HepG2 (cell line): ENCODE data around the gene STEAP1. TPM values are rescaled to one million over a fixed set of nuclear protein-coding genes. Genes with fewer than 3 reads are reported as not detected.

Experiments used
- ARHGAP35 ChIP-seq: sonication (generic); formaldehyde crosslinking; IDR thresholded peaks from 2 replicates; pipeline ENCODE4 v1.9.0; 2022; ENCODE audit warnings: mild to moderate bottlenecking, inconsistent platforms, moderate library complexity, missing genetic modification reagents, borderline replicate concordance
- CBFB ChIP-seq: sonication (generic); formaldehyde crosslinking; IDR thresholded peaks from 2 replicates; pipeline ENCODE4 v1.4.0; 2020; ENCODE audit warnings: missing genetic modification reagents
- CCAR2 ChIP-seq: fragments of 200-400 bp; formaldehyde crosslinking; optimal IDR thresholded peaks from 2 replicates; pipeline ENCODE3; 2018; ENCODE audit warnings: low read depth, mild to moderate bottlenecking, low read length, moderate library complexity
- HCFC1 ChIP-seq: fragments of 150-350 bp; IDR thresholded peaks from 2 replicates; pipeline ENCODE4 v1.6.1; 2014; ENCODE audit warnings: low read depth, low read length
- POLR2A ChIP-seq, 2 experiments: IDR thresholded peaks; 2 replicates each; pipeline ENCODE4 v1.6.1; 2011; ENCODE audit warnings: low read depth in 2 of 2, low read length in 2 of 2, mild to moderate bottlenecking in 1 of 2, moderate library complexity in 1 of 2; ENCODE audit not compliant: insufficient read depth in 1 of 2
- PRPF4 ChIP-seq: fragments of 200-400 bp; formaldehyde crosslinking; IDR thresholded peaks from 2 replicates; pipeline ENCODE4 v1.6.1; 2016; ENCODE audit warnings: low read length, low read depth; ENCODE audit not compliant: poor library complexity, severe bottlenecking
- SOX13 ChIP-seq, 3 experiments: fragments of 450-650 bp in 1 of 3; sonication (generic) in 1 of 3; formaldehyde crosslinking in 1 of 3; IDR thresholded peaks in 2 of 3; conservative IDR thresholded peaks in 1 of 3; 2 replicates each; pipeline versions ENCODE4 v1.5.0 to v1.6.1; 2016 to 2020; ENCODE audit warnings: antibody characterized with exemption in 1 of 3, mild to moderate bottlenecking in 1 of 3, missing compliant biosample characterization in 1 of 3, missing genetic modification reagents in 1 of 3, moderate library complexity in 1 of 3
- ZC3H13 ChIP-seq: sonication (generic); formaldehyde crosslinking; IDR thresholded peaks from 2 replicates; pipeline ENCODE4 v1.8.1; 2023; ENCODE audit warnings: mild to moderate bottlenecking, missing genetic modification reagents, moderate library complexity
- ZNF136 ChIP-seq: sonication (generic); formaldehyde crosslinking; IDR thresholded peaks from 2 replicates; pipeline ENCODE4 v1.8.1; 2022; ENCODE audit warnings: low read depth, mild to moderate bottlenecking, moderate library complexity, missing genetic modification reagents
- ZNF552 ChIP-seq: sonication (generic); formaldehyde crosslinking; IDR thresholded peaks from 2 replicates; pipeline ENCODE4 v1.9.0; 2022; ENCODE audit warnings: missing genetic modification reagents, mild to moderate bottlenecking, borderline replicate concordance
- ZNF562 ChIP-seq: sonication (generic); formaldehyde crosslinking; IDR thresholded peaks from 2 replicates; pipeline ENCODE4 v1.8.0; 2022; ENCODE audit warnings: missing genetic modification reagents, borderline replicate concordance
- ZNF570 ChIP-seq: sonication (generic); formaldehyde crosslinking; IDR thresholded peaks from 2 replicates; pipeline ENCODE4 v1.4.0; 2020; ENCODE audit warnings: mild to moderate bottlenecking, missing genetic modification reagents, borderline replicate concordance
- ZNF761 ChIP-seq: sonication (generic); formaldehyde crosslinking; conservative IDR thresholded peaks from 2 replicates; pipeline ENCODE4 v1.4.0; 2020; ENCODE audit warnings: mild to moderate bottlenecking, missing genetic modification reagents
- polyA plus RNA-seq, 8 experiments: library from polyadenylated mRNA; depleted of rRNA in 3 of 8; stranded (reverse) in 7 of 8; unstranded in 1 of 8; fragments of >200 nt; fragmentation: Illumina TruSeq in 4 of 8; extraction: Trizol in 4 of 8; gene quantifications; 2 replicates each; pipeline versions ENCODE4 v1.2.1 to v1.2.3, GENCODE V29; 2011 to 2016; ENCODE audit warnings: low read depth in 4 of 8, missing spikeins in 1 of 8, mixed read lengths in 1 of 8; ENCODE audit not compliant: insufficient read depth in 1 of 8
- total RNA-seq, 5 experiments: library from RNA; depleted of rRNA; stranded (reverse); fragments of >200 nt; fragmentation: Illumina TruSeq; extraction: Trizol; gene quantifications; 2 replicates each; pipeline ENCODE4 v1.2.3, GENCODE V29; 2016; ENCODE audit warnings: low read depth in 1 of 5
- TF ChIP-seq, protein P1 (sequence below): sonication (generic); formaldehyde crosslinking; IDR thresholded peaks from 2 replicates; pipeline ENCODE4 v1.4.0; 2020; ENCODE audit warnings: missing genetic modification reagents, mild to moderate bottlenecking, borderline replicate concordance
- TF ChIP-seq, protein P2 (sequence below): sonication (generic); formaldehyde crosslinking; IDR thresholded peaks from 2 replicates; pipeline ENCODE4 v1.8.0; 2022; ENCODE audit warnings: mild to moderate bottlenecking, missing genetic modification reagents; ENCODE audit not compliant: insufficient replicate concordance
- TF ChIP-seq, protein P3 (sequence below): sonication (generic); formaldehyde crosslinking; conservative IDR thresholded peaks from 2 replicates; pipeline ENCODE4 v1.4.0; 2020; ENCODE audit warnings: missing genetic modification reagents

Gene STEAP1
- total and polyA plus RNA-seq, 2 of the 13 experiments (the other 11 are each of a cell fraction or from before 2014, with no cell fraction given), result 23.2 to 24.2 TPM

DNA sequence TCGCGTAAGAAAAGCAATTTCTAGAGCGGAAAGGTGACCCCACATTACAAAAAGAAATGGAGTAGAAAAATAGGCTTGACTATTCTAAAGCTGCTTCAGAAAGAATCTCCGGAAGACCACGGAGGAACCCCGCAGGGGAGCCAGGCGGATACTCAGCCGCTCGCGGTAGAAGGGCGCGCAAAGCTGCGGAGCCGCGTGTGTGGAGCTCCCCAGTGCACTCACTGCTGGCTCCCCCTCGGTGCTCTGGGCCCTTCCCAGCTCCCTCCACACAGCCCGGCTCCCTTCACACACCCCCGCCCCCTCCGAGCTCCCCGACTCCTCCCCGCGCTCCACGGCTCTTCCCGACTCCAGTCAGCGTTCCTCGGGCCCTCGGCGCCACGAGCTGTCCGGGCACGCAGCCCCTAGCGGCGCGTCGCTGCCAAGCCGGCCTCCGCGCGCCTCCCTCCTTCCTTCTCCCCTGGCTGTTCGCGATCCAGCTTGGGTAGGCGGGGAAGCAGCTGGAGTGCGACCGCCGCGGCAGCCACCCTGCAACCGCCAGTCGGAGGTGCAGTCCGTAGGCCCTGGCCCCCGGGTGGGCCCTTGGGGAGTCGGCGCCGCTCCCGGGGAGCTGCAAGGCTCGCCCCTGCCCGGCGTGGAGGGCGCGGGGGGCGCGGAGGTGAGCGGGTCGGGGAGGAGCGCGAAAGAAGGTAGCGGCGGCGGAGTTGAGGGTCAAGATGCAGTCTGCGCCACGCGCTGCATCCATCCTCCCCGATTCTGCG lies 57.3 kb downstream of the STEAP1 start, which contains the start of gene STEAP2 (continued):
- TF ChIP-seq ZC3H13 (CRISPR knock-in tag), result peak; percentile 95
- TF ChIP-seq, protein P1, sequence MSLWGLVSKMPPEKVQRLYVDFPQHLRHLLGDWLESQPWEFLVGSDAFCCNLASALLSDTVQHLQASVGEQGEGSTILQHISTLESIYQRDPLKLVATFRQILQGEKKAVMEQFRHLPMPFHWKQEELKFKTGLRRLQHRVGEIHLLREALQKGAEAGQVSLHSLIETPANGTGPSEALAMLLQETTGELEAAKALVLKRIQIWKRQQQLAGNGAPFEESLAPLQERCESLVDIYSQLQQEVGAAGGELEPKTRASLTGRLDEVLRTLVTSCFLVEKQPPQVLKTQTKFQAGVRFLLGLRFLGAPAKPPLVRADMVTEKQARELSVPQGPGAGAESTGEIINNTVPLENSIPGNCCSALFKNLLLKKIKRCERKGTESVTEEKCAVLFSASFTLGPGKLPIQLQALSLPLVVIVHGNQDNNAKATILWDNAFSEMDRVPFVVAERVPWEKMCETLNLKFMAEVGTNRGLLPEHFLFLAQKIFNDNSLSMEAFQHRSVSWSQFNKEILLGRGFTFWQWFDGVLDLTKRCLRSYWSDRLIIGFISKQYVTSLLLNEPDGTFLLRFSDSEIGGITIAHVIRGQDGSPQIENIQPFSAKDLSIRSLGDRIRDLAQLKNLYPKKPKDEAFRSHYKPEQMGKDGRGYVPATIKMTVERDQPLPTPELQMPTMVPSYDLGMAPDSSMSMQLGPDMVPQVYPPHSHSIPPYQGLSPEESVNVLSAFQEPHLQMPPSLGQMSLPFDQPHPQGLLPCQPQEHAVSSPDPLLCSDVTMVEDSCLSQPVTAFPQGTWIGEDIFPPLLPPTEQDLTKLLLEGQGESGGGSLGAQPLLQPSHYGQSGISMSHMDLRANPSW (CRISPR knock-in tag), result no peak
- TF ChIP-seq, protein P2, sequence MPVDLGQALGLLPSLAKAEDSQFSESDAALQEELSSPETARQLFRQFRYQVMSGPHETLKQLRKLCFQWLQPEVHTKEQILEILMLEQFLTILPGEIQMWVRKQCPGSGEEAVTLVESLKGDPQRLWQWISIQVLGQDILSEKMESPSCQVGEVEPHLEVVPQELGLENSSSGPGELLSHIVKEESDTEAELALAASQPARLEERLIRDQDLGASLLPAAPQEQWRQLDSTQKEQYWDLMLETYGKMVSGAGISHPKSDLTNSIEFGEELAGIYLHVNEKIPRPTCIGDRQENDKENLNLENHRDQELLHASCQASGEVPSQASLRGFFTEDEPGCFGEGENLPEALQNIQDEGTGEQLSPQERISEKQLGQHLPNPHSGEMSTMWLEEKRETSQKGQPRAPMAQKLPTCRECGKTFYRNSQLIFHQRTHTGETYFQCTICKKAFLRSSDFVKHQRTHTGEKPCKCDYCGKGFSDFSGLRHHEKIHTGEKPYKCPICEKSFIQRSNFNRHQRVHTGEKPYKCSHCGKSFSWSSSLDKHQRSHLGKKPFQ, result no peak
- no peak for TF ChIP-seq ZNF562 (CRISPR knock-in tag)
- TF ChIP-seq PRPF4, result no peak
- no peak for TF ChIP-seq CCAR2
- no peak; the same call in 1 of the 2 replicates for TF ChIP-seq ARHGAP35
- TF ChIP-seq, protein P3, sequence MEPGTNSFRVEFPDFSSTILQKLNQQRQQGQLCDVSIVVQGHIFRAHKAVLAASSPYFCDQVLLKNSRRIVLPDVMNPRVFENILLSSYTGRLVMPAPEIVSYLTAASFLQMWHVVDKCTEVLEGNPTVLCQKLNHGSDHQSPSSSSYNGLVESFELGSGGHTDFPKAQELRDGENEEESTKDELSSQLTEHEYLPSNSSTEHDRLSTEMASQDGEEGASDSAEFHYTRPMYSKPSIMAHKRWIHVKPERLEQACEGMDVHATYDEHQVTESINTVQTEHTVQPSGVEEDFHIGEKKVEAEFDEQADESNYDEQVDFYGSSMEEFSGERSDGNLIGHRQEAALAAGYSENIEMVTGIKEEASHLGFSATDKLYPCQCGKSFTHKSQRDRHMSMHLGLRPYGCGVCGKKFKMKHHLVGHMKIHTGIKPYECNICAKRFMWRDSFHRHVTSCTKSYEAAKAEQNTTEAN (CRISPR knock-in tag), result no peak
- peak; percentile 61; the same call in 1 of the 2 replicates for TF ChIP-seq ZNF552 (CRISPR knock-in tag)
- peak; percentile 13; the same call in 1 of the 2 replicates for TF ChIP-seq SOX13 (IDR thresholded peaks at IDR 0.05)
- TF ChIP-seq SOX13 (CRISPR knock-in tag; conservative IDR thresholded peaks at IDR 0.05 in 1 of 2, IDR thresholded peaks at IDR 0.05 in 1 of 2), result peak in 1 of 2 experiments; percentile 43; a peak in 1 of 4 replicates
- TF ChIP-seq ZNF570 (CRISPR knock-in tag), result no peak
- no peak for TF ChIP-seq HCFC1
- peak; percentile 80 to 86 for TF ChIP-seq POLR2A (IDR thresholded peaks at IDR 0.05; ENCODE audit: insufficient read depth in 1 of 2, low read depth in 2 of 2, low read length in 2 of 2)
- peak; percentile 12; the same call in 1 of the 2 replicates for TF ChIP-seq CBFB (CRISPR knock-in tag)
- TF ChIP-seq ZNF761 (CRISPR knock-in tag), result peak; percentile 86
- no peak for TF ChIP-seq ZNF136 (CRISPR knock-in tag)
